Tibial artery (tissue), 4 donors: ENCODE measurements around the gene WDR27.
A peak's percentile ranks its signal among the peaks of the same experiment; 100 is the strongest.

Source experiments
- DNase-seq, 2 donors: peaks; one replicate each; pipeline ENCODE4 v3.0.0-alpha.2; 2019
- H3K27ac ChIP-seq, 2 donors: fragments of 200-600 bp; sonication (generic) in 1 of 2; 1 replicate in 1 of 2; 2 replicates in 1 of 2; pipeline ENCODE4 v1.5.1; 2018 to 2019; ENCODE audit warnings: mild to moderate bottlenecking in 1 of 2
- H3K27me3 ChIP-seq, 2 donors: fragments of 200-600 bp; sonication (generic) in 1 of 2; one replicate each; pipeline versions ENCODE4 v1.5.1 to v1.6.0; 2016 to 2019
- H3K36me3 ChIP-seq, 3 donors: fragments of 200-600 bp; sonication (generic) in 2 of 3; one replicate each; pipeline ENCODE4 v1.5.1; 2016 to 2019; ENCODE audit warnings: mild to moderate bottlenecking in 2 of 3
- H3K4me1 ChIP-seq, 4 donors: fragments of 200-600 bp; sonication (generic) in 2 of 4; 1 replicate in 3 of 4; 2 replicates in 1 of 4; pipeline ENCODE4 v1.5.1; 2016 to 2019
- H3K4me3 ChIP-seq, 2 donors: fragments of 200-600 bp; sonication (generic) in 1 of 2; 1 replicate in 1 of 2; 2 replicates in 1 of 2; pipeline ENCODE4 v1.5.1; 2018 to 2019; ENCODE audit warnings: mild to moderate bottlenecking in 2 of 2
- H3K9me3 ChIP-seq, 3 donors: fragments of 200-600 bp; sonication (generic) in 1 of 3; one replicate each; pipeline ENCODE4 v1.5.1; 2016 to 2019
- CTCF ChIP-seq, 2 experiments: fragments of 200-600 bp in 1 of 2; fragments of 450-650 bp in 1 of 2; IDR thresholded peaks; one replicate each; pipeline ENCODE4 v1.5.1; 2017 to 2019; ENCODE audit warnings: antibody characterized with exemption in 2 of 2, mild to moderate bottlenecking in 1 of 2, moderate library complexity in 1 of 2
- intact Hi-C: fragments of 100-400 bp; cut with DNase I; formaldehyde crosslinking; loops from one replicate; pipeline ENCODE4 v1.15.0; 2023; ENCODE audit warnings: low total_unique reads

The WDR27 gene

GRCh38 chr6:169640351-169640852, 61.4 kb downstream of the WDR27 start:
- Histone ChIP-seq H3K9me3 (no peaks in the 10 kb centered on the region), H3K27me3 (no peaks in the 10 kb centered on the region), H3K4me1 (no peaks in the 10 kb centered on the region), H3K4me3 (no peak overlapping the region), H3K27ac (no peak overlapping the region), H3K36me3 (peaks cover 6 to 35% (median 8%) of the 10 kb centered on the region in 3 donors)
- no peak for DNase-seq
- TF ChIP-seq CTCF (IDR thresholded peaks at IDR 0.05): peak; percentile 31 to 36
- intact Hi-C loops: no loop called here

- no peak overlapping the region for H3K27ac ChIP-seq
- no peaks in the 10 kb centered on the region for H3K4me1 ChIP-seq
- no peaks in the 10 kb centered on the region for H3K27me3 ChIP-seq
- TF ChIP-seq CTCF (IDR thresholded peaks at IDR 0.05): no peak
- H3K36me3 ChIP-seq: peaks cover 6 to 41% (median 8%) of the 10 kb centered on the region in 3 donors
- DNase-seq: no peak
- intact Hi-C loops: no loop called here
- H3K4me3 ChIP-seq: no peak overlapping the region
- no peaks in the 10 kb centered on the region for H3K9me3 ChIP-seq
Measured at GRCh38 chr6:169639653-169640278, 62.1 kb downstream of the WDR27 start.

- no peaks in the 10 kb centered on the region for H3K27me3 ChIP-seq
- no peak for DNase-seq
- H3K4me3 ChIP-seq: no peak overlapping the region
- intact Hi-C loops: no loop called here
- H3K36me3 ChIP-seq: peaks cover 10 to 48% (median 13%) of the 10 kb centered on the region in 3 donors
- no peaks in the 10 kb centered on the region for H3K4me1 ChIP-seq
- no peak for TF ChIP-seq CTCF (IDR thresholded peaks at IDR 0.05)
- H3K9me3 ChIP-seq: no peaks in the 10 kb centered on the region
- H3K27ac ChIP-seq: no peak overlapping the region
Measured at GRCh38 chr6:169638915-169639314, 62.9 kb downstream of the WDR27 start.

- no peak for DNase-seq
- Histone ChIP-seq H3K4me3 (no peak overlapping the region), H3K27ac (no peak overlapping the region), H3K9me3 (no peaks in the 10 kb centered on the region), H3K4me1 (no peaks in the 10 kb centered on the region), H3K27me3 (no peaks in the 10 kb centered on the region), H3K36me3 (peaks cover 15 to 49% (median 18%) of the 10 kb centered on the region in 3 donors)
- intact Hi-C loops: no loop called here
- TF ChIP-seq CTCF (IDR thresholded peaks at IDR 0.05): no peak
Measured at GRCh38 chr6:169638388-169638787, 63.4 kb downstream of the WDR27 start.

- TF ChIP-seq CTCF (IDR thresholded peaks at IDR 0.05): no peak
- no peaks in the 10 kb centered on the region for H3K4me1 ChIP-seq
- no peak overlapping the region for H3K27ac ChIP-seq
- no peaks in the 10 kb centered on the region for H3K27me3 ChIP-seq
- H3K36me3 ChIP-seq: peaks cover 23 to 43% (median 25%) of the 10 kb centered on the region in 3 donors
- DNase-seq: no peak
- intact Hi-C loops: no loop called here
- H3K9me3 ChIP-seq: no peaks in the 10 kb centered on the region
- H3K4me3 ChIP-seq: no peak overlapping the region
Measured at GRCh38 chr6:169635345-169635744, 66.5 kb downstream of the WDR27 start.
